ENCODE measurements around the gene SPIN1. TPM values are rescaled to one million over a fixed set of nuclear protein-coding genes. Genes with fewer than 3 reads are reported as not detected.

The SPIN1 gene
- total RNA-seq, 1 donor from 2014 or later: 64.2 TPM

DNA sequence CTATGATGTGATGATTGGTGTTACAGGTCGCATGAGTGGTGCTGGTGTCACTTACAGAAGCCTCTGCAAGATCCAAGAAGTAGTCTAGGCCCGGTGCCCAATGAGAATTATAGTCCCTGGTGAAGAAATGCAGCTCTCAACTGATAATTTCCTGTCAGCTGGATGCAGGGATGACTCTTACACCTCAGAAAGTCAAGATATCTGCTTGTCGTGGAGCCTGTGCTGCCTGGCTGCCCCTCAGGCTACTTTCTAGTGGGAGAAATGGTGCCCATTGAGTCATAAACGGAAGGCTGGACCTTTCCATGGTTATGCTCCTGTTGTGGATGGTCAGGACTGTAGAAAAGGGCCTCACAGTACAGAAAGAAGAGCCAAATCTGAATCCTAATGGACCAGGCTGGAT, 99.9 kb downstream of the SPIN1 start:
- DNase-seq (ENCODE audit: low spot score): no peak

DNA sequence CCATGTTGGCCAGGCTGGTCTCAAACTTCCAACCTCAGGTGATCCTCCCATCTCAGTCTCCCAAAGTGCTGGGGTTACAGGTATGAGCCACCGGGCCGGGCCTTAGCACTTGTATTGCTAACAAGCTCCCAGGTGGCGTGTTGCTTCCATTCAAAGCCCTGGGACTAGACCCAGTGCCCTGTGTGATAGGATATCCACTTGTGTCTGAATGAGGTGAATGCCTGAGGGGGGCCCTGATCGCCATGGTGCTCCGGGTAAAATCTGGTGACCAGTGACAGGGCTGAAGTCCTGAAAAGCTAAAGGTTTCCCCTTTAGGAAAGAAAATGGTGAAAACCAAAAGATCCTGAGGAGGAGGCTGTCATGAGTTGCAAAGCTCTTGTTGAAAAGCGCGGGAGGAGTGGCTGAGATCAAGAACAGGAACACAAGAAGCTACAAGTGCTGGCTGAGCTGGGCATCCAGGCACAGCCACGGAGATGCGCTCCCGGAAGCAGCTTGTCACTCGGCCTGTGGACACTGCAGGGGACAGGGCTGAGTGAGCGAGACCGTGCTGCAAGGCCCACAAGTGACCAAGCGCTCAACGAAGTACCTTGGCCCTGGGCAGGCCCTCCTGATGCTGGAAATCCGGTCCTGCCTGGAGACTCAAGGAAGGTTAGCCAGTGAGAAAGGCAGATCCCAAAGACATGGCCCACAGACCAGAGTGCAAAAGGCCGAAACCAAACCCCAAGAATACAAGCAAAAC, 106.9 kb downstream of the SPIN1 start:
- no peak for DNase-seq (ENCODE audit: low spot score)

DNA sequence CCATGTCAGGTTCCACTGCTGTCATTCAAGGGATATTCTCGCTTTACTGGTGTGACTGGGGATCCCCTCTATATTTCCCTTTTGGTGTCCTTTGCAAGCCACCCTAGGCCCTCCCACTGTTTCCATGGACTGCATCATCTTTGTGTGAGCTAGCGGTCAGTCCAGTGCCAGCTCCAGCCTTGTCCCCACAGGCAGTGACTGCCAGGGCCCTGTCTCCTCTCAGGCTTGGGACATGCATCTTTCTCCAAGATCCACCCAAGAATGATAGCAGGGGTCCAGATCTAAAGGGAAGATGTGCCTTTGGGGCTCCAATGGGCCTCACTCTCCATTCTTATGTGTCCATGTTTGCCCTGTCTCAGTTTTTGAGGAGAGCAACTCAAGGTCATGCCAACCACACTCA, 109.0 kb downstream of the SPIN1 start:
- peak; percentile 67 for DNase-seq (ENCODE audit: low spot score)

- DNase-seq (ENCODE audit: low spot score): peak; percentile 20
These were observed 110.6 kb downstream of the SPIN1 start for GRCh38 chr9:88498880-88499279.

DNA sequence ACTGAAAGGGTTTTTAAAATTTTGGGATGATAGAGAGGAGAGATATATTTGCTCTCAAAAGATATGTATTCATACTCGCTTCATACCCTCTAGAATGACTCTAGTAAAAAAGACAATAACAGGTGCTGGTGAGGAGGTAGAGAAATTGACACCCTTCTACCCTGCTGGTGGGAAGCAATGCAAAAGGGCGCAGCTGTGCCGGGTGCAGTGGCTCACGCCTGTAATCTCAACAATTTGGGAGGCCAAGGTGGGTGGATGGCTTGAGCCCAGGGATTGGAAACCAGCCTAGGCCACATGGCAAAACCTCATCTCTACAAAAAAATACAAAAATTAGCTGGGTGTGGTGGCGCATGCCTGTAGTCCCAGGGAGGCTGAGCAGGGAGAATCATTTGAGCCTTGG, 112.8 kb downstream of the SPIN1 start:
- DNase-seq (ENCODE audit: low spot score): peak; percentile 30

GRCh38 chr9:88502552-88503034, 114.3 kb downstream of the SPIN1 start:
- DNase-seq (ENCODE audit: low spot score): peak; percentile 84

DNA sequence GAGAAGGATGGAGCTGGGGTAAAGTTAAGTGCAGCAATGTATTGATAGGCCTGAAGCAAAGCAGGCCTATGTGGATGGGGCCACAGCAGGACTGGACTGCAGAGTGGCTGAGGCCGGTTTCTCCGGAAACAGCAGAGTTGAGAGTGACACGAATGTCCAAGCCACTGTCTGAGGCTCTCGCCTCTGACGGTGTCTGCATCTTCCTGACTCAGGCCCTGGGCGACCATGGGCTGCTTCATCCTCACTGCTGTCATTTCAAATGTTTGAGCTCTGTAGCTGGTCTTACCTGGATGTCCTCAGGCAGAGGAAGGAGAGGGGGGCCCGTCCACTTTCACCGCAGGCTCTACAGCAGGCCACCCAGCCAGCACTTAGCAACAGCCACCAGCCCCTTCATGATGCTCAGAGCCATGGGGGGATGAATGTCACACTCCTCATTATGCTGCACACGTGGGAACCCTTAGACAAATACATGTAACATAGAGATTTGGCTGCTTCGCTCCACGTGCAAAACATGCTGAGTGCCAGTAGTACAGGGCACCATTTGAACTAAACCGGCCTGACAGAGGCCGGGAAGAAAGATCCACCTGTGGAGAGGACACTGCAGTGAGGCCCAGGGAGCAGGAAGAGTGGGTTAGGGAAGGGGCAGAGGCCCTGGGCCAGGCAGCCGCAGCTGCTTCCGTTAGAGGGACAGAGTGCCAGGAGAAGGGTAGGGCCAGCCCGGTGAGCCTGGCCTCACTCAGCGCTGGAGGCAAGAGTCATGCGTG, 115.0 kb downstream of the SPIN1 start:
- peak; percentile 65 for DNase-seq (ENCODE audit: low spot score)

- peak; percentile 71 for DNase-seq (ENCODE audit: low spot score)
These were observed 115.9 kb downstream of the SPIN1 start for GRCh38 chr9:88503845-88504764.

- DNase-seq (ENCODE audit: low spot score): no peak
These were observed 120.1 kb downstream of the SPIN1 start for GRCh38 chr9:88508326-88508725.

DNA sequence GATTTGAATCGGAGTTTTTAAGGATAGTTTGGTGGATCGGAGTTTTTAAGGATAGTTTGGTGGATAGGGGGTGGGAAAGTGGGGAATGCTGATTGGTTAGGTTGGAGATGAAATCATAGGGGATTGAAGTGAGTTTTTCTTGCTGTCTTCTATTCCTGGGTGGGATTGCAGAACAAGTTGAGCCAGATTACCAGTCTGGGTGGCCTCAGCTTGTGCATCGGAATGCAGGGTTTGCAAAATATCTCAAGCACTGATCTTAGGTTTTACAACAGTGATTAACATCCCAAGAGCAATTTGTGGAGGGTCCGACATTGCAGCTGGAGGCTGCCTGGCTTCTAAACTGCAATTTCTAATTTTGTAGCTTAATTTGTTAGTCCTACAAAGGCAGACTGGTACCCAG, 123.7 kb downstream of the SPIN1 start:
- DNase-seq (ENCODE audit: low spot score): no peak

- no peak for DNase-seq (ENCODE audit: low spot score)
These were observed 126.0 kb downstream of the SPIN1 start for GRCh38 chr9:88514247-88514646.

- DNase-seq (ENCODE audit: low spot score): no peak
These were observed 133.1 kb downstream of the SPIN1 start for GRCh38 chr9:88521308-88521707.

DNA sequence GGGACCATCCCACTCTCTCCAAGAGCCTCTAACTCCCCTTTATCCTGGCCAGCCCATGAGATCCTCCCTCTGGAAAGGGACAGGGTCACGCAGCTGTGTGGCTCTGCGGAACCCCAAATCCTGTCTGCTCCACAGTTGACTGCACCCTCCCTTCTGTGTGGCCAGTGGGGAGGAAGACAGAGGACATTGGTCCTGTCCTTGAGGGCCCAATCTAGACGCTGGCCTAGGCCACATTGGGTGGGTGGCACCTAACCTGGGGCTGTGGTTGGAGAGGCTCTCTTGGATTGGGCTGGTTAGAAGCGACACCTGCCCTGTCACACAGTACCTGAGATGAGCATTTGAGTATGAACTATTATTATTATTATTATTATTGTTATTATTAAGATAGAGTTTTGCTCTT, 134.1 kb downstream of the SPIN1 start:
- no peak for DNase-seq (ENCODE audit: low spot score)

GRCh38 chr9:88523056-88523455, 134.8 kb downstream of the SPIN1 start:
- DNase-seq (ENCODE audit: low spot score): no peak

DNA sequence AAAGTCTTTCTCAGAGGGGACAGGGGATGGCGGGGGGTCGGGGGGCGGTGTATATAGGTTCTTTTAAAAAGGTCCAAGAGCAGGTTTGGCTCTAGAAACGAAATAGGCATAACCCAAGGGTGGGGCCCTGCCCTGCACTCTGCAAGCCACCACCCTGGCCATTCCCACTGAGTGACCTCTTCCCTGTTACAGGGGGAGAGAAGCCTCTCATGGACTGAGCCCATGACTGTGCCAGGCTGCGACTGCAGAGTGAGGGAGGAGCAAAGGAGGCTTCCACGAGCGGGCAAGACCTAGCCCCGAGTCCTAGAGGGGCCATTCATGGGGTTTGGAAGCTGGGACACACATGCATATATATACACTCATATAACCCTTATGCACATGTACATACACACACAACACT, 136.7 kb downstream of the SPIN1 start:
- no peak for DNase-seq (ENCODE audit: low spot score)

DNA sequence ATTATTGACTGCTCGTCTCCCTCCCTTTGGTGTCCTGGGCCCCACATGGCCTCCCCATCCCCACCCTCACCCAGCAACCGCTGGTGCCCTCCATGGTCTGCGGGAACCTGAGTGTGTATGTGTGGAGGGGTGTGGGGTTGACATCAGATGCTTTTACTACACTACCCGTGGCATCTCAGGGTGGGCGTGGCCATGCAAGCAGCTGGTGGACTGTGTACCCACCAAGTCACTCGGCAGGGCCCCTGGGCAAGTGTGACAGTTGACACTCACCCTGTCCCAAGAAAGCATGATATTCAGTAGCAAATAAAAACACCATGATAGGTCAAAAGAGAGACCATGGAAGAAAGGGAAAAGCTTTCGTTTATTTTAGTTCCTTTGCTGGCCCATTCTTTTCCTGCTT, 139.4 kb downstream of the SPIN1 start:
- no peak for DNase-seq (ENCODE audit: low spot score)

Other genes starting within 250 kb of the SPIN1 start
- gene SPATA31C2, start 250.0 kb upstream of the SPIN1 start, total RNA-seq: not detected
- not detected for gene NXNL2, start 146.7 kb downstream of the SPIN1 start, total RNA-seq